Measurements from ENCODE around the gene NOCT. TPM values are rescaled to one million over a fixed set of nuclear protein-coding genes. Genes with fewer than 3 reads are reported as not detected.

Gene NOCT
- total RNA-seq, 1 experiment from 2014 or later, result 43.4 TPM

DNA sequence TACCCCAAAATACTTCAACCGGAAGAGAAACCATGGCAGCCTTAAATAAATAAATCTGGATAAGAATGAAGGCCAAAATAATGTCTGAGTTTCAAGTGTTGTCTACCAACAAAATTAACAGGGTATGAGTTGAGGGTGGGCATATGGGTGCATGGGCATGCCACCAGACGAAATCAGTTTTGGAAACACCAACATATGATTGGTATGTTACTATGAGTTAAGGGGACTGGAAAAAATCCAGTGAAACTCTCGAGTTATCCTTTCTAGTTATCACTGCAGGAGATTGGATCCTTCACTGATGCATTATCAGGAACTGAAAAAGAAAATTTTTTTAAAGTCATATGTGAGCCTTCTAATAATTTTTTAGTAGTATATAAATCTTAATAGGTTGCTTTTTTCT lies 32.4 kb downstream of the NOCT start:
- H3K4me3 Mint-ChIP-seq, result no peak overlapping the region
- ChIA-PET CTCF (interaction anchor here (3.3 kb wide), 1 partner anchor 18 kb away, joined by 27 read pairs; no protein-coding TSS in a partner anchor), POLR2A (no interaction called here)
- H3K27me3 Mint-ChIP-seq (ENCODE audit: low read depth), result no peaks in the 10 kb centered on the region
- H3K27ac Mint-ChIP-seq, result peak overlapping the region; percentile 52; the same call in 1 of the 2 replicates
- DNase-seq (ENCODE audit: low spot score) (no peak), ATAC-seq (no peak)
- no peak for TF ChIP-seq GABPB1 (CRISPR knock-in tag; IDR thresholded peaks at IDR 0.05)
- H3K4me1 Mint-ChIP-seq, result peaks cover 8% of the 10 kb centered on the region
- peaks cover 45% of the 10 kb centered on the region for H3K36me3 Mint-ChIP-seq
- no peaks in the 10 kb centered on the region for H3K9me3 Mint-ChIP-seq

DNA sequence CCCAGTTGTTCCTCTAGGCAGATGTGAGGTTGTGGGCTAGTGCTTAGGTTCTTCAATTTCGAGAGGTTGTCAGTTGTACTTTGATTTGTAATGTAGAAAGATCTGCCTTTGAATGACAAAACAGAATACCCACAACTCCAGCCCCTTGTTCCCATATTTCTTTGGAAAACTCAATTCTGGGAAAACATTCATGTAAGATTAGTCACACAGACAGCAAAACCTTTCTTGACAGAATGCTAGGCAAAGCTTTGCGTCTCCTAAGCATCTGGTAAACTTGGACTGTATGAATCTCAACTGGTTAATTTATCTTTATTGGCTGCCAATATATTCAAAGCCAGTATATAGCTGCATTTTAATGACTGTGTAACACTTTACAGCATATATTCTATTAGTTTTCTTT lies 34.9 kb downstream of the NOCT start:
- peaks cover 37% of the 10 kb centered on the region for H3K36me3 Mint-ChIP-seq
- H3K4me3 Mint-ChIP-seq, result no peak overlapping the region
- DNase-seq (ENCODE audit: low spot score) (no peak), ATAC-seq (peak; percentile 19; the same call in 1 of the 2 replicates)
- no peaks in the 10 kb centered on the region for H3K27me3 Mint-ChIP-seq (ENCODE audit: low read depth)
- TF ChIP-seq, protein P1, sequence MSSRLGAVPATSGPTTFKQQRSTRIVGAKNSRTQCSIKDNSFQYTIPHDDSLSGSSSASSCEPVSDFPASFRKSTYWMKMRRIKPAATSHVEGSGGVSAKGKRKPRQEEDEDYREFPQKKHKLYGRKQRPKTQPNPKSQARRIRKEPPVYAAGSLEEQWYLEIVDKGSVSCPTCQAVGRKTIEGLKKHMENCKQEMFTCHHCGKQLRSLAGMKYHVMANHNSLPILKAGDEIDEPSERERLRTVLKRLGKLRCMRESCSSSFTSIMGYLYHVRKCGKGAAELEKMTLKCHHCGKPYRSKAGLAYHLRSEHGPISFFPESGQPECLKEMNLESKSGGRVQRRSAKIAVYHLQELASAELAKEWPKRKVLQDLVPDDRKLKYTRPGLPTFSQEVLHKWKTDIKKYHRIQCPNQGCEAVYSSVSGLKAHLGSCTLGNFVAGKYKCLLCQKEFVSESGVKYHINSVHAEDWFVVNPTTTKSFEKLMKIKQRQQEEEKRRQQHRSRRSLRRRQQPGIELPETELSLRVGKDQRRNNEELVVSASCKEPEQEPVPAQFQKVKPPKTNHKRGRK (CRISPR knock-in tag; IDR thresholded peaks at IDR 0.05; ENCODE audit: borderline replicate concordance), result no peak
- TF ChIP-seq, protein P2, sequence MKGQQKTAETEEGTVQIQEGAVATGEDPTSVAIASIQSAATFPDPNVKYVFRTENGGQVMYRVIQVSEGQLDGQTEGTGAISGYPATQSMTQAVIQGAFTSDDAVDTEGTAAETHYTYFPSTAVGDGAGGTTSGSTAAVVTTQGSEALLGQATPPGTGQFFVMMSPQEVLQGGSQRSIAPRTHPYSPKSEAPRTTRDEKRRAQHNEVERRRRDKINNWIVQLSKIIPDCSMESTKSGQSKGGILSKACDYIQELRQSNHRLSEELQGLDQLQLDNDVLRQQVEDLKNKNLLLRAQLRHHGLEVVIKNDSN (CRISPR knock-in tag; IDR thresholded peaks at IDR 0.05), result no peak
- TF ChIP-seq, protein P3, sequence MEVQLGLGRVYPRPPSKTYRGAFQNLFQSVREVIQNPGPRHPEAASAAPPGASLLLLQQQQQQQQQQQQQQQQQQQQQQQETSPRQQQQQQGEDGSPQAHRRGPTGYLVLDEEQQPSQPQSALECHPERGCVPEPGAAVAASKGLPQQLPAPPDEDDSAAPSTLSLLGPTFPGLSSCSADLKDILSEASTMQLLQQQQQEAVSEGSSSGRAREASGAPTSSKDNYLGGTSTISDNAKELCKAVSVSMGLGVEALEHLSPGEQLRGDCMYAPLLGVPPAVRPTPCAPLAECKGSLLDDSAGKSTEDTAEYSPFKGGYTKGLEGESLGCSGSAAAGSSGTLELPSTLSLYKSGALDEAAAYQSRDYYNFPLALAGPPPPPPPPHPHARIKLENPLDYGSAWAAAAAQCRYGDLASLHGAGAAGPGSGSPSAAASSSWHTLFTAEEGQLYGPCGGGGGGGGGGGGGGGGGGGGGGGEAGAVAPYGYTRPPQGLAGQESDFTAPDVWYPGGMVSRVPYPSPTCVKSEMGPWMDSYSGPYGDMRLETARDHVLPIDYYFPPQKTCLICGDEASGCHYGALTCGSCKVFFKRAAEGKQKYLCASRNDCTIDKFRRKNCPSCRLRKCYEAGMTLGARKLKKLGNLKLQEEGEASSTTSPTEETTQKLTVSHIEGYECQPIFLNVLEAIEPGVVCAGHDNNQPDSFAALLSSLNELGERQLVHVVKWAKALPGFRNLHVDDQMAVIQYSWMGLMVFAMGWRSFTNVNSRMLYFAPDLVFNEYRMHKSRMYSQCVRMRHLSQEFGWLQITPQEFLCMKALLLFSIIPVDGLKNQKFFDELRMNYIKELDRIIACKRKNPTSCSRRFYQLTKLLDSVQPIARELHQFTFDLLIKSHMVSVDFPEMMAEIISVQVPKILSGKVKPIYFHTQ (CRISPR knock-in tag; IDR thresholded peaks at IDR 0.05), result no peak
- no peak for TF ChIP-seq SP1 (CRISPR knock-in tag; conservative IDR thresholded peaks at IDR 0.05)
- TF ChIP-seq FOXJ3 (CRISPR knock-in tag; IDR thresholded peaks at IDR 0.05; ENCODE audit: borderline replicate concordance), result no peak
- TF ChIP-seq NFATC4 (CRISPR knock-in tag; IDR thresholded peaks at IDR 0.05), result no peak
- TF ChIP-seq ZNF121 (CRISPR knock-in tag; IDR thresholded peaks at IDR 0.05), result no peak
- TF ChIP-seq, protein P4, sequence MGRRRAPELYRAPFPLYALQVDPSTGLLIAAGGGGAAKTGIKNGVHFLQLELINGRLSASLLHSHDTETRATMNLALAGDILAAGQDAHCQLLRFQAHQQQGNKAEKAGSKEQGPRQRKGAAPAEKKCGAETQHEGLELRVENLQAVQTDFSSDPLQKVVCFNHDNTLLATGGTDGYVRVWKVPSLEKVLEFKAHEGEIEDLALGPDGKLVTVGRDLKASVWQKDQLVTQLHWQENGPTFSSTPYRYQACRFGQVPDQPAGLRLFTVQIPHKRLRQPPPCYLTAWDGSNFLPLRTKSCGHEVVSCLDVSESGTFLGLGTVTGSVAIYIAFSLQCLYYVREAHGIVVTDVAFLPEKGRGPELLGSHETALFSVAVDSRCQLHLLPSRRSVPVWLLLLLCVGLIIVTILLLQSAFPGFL (CRISPR knock-in tag; IDR thresholded peaks at IDR 0.05; ENCODE audit: borderline replicate concordance), result no peak
- TF ChIP-seq, protein P5, sequence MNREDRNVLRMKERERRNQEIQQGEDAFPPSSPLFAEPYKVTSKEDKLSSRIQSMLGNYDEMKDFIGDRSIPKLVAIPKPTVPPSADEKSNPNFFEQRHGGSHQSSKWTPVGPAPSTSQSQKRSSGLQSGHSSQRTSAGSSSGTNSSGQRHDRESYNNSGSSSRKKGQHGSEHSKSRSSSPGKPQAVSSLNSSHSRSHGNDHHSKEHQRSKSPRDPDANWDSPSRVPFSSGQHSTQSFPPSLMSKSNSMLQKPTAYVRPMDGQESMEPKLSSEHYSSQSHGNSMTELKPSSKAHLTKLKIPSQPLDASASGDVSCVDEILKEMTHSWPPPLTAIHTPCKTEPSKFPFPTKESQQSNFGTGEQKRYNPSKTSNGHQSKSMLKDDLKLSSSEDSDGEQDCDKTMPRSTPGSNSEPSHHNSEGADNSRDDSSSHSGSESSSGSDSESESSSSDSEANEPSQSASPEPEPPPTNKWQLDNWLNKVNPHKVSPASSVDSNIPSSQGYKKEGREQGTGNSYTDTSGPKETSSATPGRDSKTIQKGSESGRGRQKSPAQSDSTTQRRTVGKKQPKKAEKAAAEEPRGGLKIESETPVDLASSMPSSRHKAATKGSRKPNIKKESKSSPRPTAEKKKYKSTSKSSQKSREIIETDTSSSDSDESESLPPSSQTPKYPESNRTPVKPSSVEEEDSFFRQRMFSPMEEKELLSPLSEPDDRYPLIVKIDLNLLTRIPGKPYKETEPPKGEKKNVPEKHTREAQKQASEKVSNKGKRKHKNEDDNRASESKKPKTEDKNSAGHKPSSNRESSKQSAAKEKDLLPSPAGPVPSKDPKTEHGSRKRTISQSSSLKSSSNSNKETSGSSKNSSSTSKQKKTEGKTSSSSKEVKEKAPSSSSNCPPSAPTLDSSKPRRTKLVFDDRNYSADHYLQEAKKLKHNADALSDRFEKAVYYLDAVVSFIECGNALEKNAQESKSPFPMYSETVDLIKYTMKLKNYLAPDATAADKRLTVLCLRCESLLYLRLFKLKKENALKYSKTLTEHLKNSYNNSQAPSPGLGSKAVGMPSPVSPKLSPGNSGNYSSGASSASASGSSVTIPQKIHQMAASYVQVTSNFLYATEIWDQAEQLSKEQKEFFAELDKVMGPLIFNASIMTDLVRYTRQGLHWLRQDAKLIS (CRISPR knock-in tag; IDR thresholded peaks at IDR 0.05; ENCODE audit: borderline replicate concordance), result no peak
- TF ChIP-seq GTF2I (CRISPR knock-in tag; conservative IDR thresholded peaks at IDR 0.05), result no peak
- TF ChIP-seq SMAD3 (CRISPR knock-in tag; IDR thresholded peaks at IDR 0.05; ENCODE audit: borderline replicate concordance), result no peak
- TF ChIP-seq ZNF396 (CRISPR knock-in tag; IDR thresholded peaks at IDR 0.05; ENCODE audit: borderline replicate concordance), result no peak
- no peak for TF ChIP-seq JAZF1 (CRISPR knock-in tag; IDR thresholded peaks at IDR 0.05)
- no peak for TF ChIP-seq NFYB (CRISPR knock-in tag; conservative IDR thresholded peaks at IDR 0.05; ENCODE audit: low read depth)
- TF ChIP-seq ESRRA (CRISPR knock-in tag; IDR thresholded peaks at IDR 0.05; ENCODE audit: borderline replicate concordance), result no peak
- no peak for TF ChIP-seq ATF1 (CRISPR knock-in tag; IDR thresholded peaks at IDR 0.05)
- no peak for TF ChIP-seq SMAD4 (CRISPR knock-in tag; IDR thresholded peaks at IDR 0.05)
- TF ChIP-seq MYBL2 (CRISPR knock-in tag; IDR thresholded peaks at IDR 0.05), result no peak
- TF ChIP-seq ETV6 (CRISPR knock-in tag; IDR thresholded peaks at IDR 0.05), result no peak
- no peak for TF ChIP-seq CREB1 (CRISPR knock-in tag; IDR thresholded peaks at IDR 0.05)
- no peaks in the 10 kb centered on the region for H3K9me3 Mint-ChIP-seq
- ChIA-PET POLR2A (interaction anchor here (0.7 to 1.4 kb wide), 2 partner anchors 32 to 251 kb away, joined by 4 read pairs; partner anchors contain the start of gene NAA15), CTCF (interaction anchor here (0.6 to 3.3 kb wide), 4 partner anchors 20 to 546 kb away, joined by 3 to 27 read pairs (median 4); no protein-coding TSS in a partner anchor)
- H3K4me1 Mint-ChIP-seq, result peaks cover 8% of the 10 kb centered on the region
- 0 out of 2 replicates have a peak overlapping the region, but pooled peaks have one; percentile 46 for H3K27ac Mint-ChIP-seq
